HCT116 (cell line): Measurements from ENCODE around the gene CLIC5. TPM values are rescaled to one million over a fixed set of nuclear protein-coding genes. Genes with fewer than 3 reads are reported as not detected.

Source experiments
- ATAC-seq: fragments of 200-7000 bp; cut with Tn5 transposase; 2 replicates; pipeline ENCODE4 v1.9.1; 2020; ENCODE audit warnings: mild to moderate bottlenecking, moderate library complexity
- BruUV-seq: library from RNA; stranded (reverse); fragments of 400-500 nt; replicated peaks from 2 replicates; lab custom pipeline; 2021; lab: Mats Ljungman, UMichigan
- CTCF ChIA-PET: fragments of 300-600 bp; sonication (Branson Sonifier 250); formaldehyde crosslinking; loops from one replicate; lab custom pipeline; 2021; ENCODE audit warnings: antibody characterized with exemption; lab: Charles Lee
- POLR2A ChIA-PET: fragments of 300-600, 350-600 bp; sonication (Branson Sonifier 250); formaldehyde crosslinking; loops from one replicate; lab custom pipeline; 2021; ENCODE audit warnings: antibody characterized with exemption; lab: Charles Lee
- RAD21 ChIA-PET, 2 experiments: fragments of 300-600 bp; sonication (Branson Sonifier 250); formaldehyde crosslinking; loops; one replicate each; lab custom pipeline; 2023; ENCODE audit warnings: low total read pairs in 2 of 2; ENCODE audit not compliant: uncharacterized antibody in 2 of 2, unreplicated experiment in 2 of 2, low non-redundant PET in 1 of 2; lab: Charles Lee
- DNase-seq: peaks from one replicate; pipeline ENCODE4 v3.0.0-alpha.2; 2010; ENCODE audit warnings: low read depth, low spot score
- H2AFZ ChIP-seq: fragments of 200-600 bp; shearing (Covaris generic), sonication (generic); 2 replicates; pipeline ENCODE4 v1.6.1; 2017; ENCODE audit warnings: low read depth, mixed run types, mixed read lengths, antibody characterized with exemption, low read length; ENCODE audit not compliant: poor library complexity, severe bottlenecking
- H3K27ac ChIP-seq: 2 replicates; pipeline ENCODE4 v1.5.1; 2012; ENCODE audit warnings: low read depth, low read length
- H3K27me3 ChIP-seq: fragments of 200-600 bp; sonication (generic); 2 replicates; pipeline ENCODE4 v1.6.1; 2016; ENCODE audit warnings: mixed run types, low read length, mixed read lengths; ENCODE audit not compliant: insufficient read depth
- H3K36me3 ChIP-seq, 2 experiments: fragments of 200-500 bp in 1 of 2; fragments of 200-600 bp in 1 of 2; sonication (Bioruptor generic) in 1 of 2; sonication (generic) in 1 of 2; 2 replicates each; pipeline versions ENCODE4 v1.5.1 to v1.6.1; 2014 to 2016; ENCODE audit warnings: low read length in 2 of 2, inconsistent platforms in 1 of 2, mixed read lengths in 1 of 2, mixed run types in 1 of 2; ENCODE audit not compliant: insufficient read depth in 2 of 2, control insufficient read depth in 1 of 2
- H3K4me1 ChIP-seq, 2 experiments: fragments of 200-600 bp in 1 of 2; sonication (generic) in 1 of 2; 2 replicates each; pipeline versions ENCODE4 v1.5.1 to v1.6.1; 2012 to 2017; ENCODE audit warnings: low read length in 2 of 2, inconsistent platforms in 1 of 2, mild to moderate bottlenecking in 1 of 2, mixed read lengths in 1 of 2, mixed run types in 1 of 2, moderate library complexity in 1 of 2; ENCODE audit not compliant: insufficient read depth in 2 of 2, control insufficient read depth in 1 of 2
- H3K4me2 ChIP-seq: fragments of 200-600 bp; sonication (generic); 2 replicates; pipeline ENCODE4 v1.6.1; 2017; ENCODE audit warnings: mixed run types, low read length, mixed read lengths
- H3K4me3 ChIP-seq, 2 experiments: fragments of 200-600 bp in 1 of 2; sonication (generic) in 1 of 2; replicated peaks in 1 of 2; 2 replicates each; pipeline ENCODE4 v1.5.1; 2011 to 2016; ENCODE audit warnings: low read length in 2 of 2, control low read depth in 1 of 2, low read depth in 1 of 2, mild to moderate bottlenecking in 1 of 2, mixed read lengths in 1 of 2, mixed run types in 1 of 2
- H3K79me2 ChIP-seq: fragments of 200-600 bp; sonication (generic); 2 replicates; pipeline ENCODE4 v1.6.1; 2017; ENCODE audit warnings: mild to moderate bottlenecking, mixed run types, low read length, moderate library complexity, mixed read lengths; ENCODE audit not compliant: insufficient read depth
- H3K9ac ChIP-seq: fragments of 200-600 bp; sonication (generic); 2 replicates; pipeline ENCODE4 v1.6.1; 2016; ENCODE audit warnings: low read length, mixed read lengths
- H3K9me2 ChIP-seq: fragments of 200-600 bp; sonication (generic), shearing (Covaris generic); 2 replicates; pipeline ENCODE4 v1.6.1; 2017; ENCODE audit warnings: mixed run types, mild to moderate bottlenecking, moderate library complexity; ENCODE audit not compliant: insufficient read depth
- H3K9me3 ChIP-seq, 2 experiments: fragments of 200-500 bp in 1 of 2; fragments of 200-600 bp in 1 of 2; sonication (Bioruptor generic) in 1 of 2; sonication (generic) in 1 of 2; 2 replicates each; pipeline ENCODE4 v1.6.1; 2014 to 2017; ENCODE audit warnings: low read length in 2 of 2, mixed read lengths in 2 of 2, inconsistent platforms in 1 of 2, low read depth in 1 of 2, mild to moderate bottlenecking in 1 of 2, mixed run types in 1 of 2, moderate library complexity in 1 of 2; ENCODE audit not compliant: control insufficient read depth in 1 of 2, insufficient read depth in 1 of 2
- H4K20me1 ChIP-seq: fragments of 200-600 bp; sonication (generic), shearing (Covaris generic); 2 replicates; pipeline ENCODE4 v1.6.1; 2017; ENCODE audit warnings: mixed run types, mild to moderate bottlenecking, moderate library complexity; ENCODE audit not compliant: insufficient read depth
- ATF3 ChIP-seq: IDR thresholded peaks from 2 replicates; pipeline ENCODE4 v1.6.1; 2012
- CBX3 ChIP-seq: IDR thresholded peaks from 2 replicates; pipeline ENCODE4 v1.6.1; 2012; ENCODE audit warnings: low read depth
- CTCF ChIP-seq, 3 experiments: fragments of 200-600 bp in 1 of 3; sonication (generic) in 1 of 3; IDR thresholded peaks in 2 of 3; conservative IDR thresholded peaks in 1 of 3; 2 replicates each; pipeline ENCODE4 v1.5.1; 2012 to 2017; ENCODE audit warnings: low read depth in 2 of 3, low read length in 2 of 3, antibody characterized with exemption in 1 of 3, borderline replicate concordance in 1 of 3, control low read depth in 1 of 3, mild to moderate bottlenecking in 1 of 3, mixed read lengths in 1 of 3, mixed run types in 1 of 3, moderate library complexity in 1 of 3; ENCODE audit not compliant: insufficient read depth in 1 of 3
- EGR1 ChIP-seq: IDR thresholded peaks from 2 replicates; pipeline ENCODE4 v1.6.1; 2012; ENCODE audit warnings: low read depth
- ELF1 ChIP-seq: IDR thresholded peaks from 2 replicates; pipeline ENCODE4 v1.6.1; 2012; ENCODE audit warnings: low read depth, borderline replicate concordance
- EZH2 ChIP-seq: fragments of 200-600 bp; sonication (generic); IDR thresholded peaks from 2 replicates; pipeline ENCODE4 v1.6.1; 2017; ENCODE audit warnings: antibody characterized with exemption, mixed run types
- EZH2phosphoT487 ChIP-seq: fragments of 200-600 bp; IDR thresholded peaks from 2 replicates; pipeline ENCODE4 v1.6.1; 2018; ENCODE audit warnings: antibody characterized with exemption, borderline replicate concordance
- JUND ChIP-seq: IDR thresholded peaks from 2 replicates; pipeline ENCODE4 v1.6.1; 2012
- POLR2A ChIP-seq: IDR thresholded peaks from 2 replicates; pipeline ENCODE4 v1.7.0; 2011; ENCODE audit warnings: borderline replicate concordance; ENCODE audit not compliant: insufficient read depth, insufficient read length; ENCODE audit errors: extremely low read depth
- POLR2AphosphoS5 ChIP-seq: IDR thresholded peaks from 2 replicates; pipeline ENCODE4 v1.6.1; 2011; ENCODE audit warnings: mild to moderate bottlenecking, low read depth, low read length, moderate library complexity
- RAD21 ChIP-seq: IDR thresholded peaks from 2 replicates; pipeline ENCODE4 v1.6.1; 2012; ENCODE audit warnings: low read depth, mild to moderate bottlenecking
- REST ChIP-seq: IDR thresholded peaks from 2 replicates; pipeline ENCODE4 v1.6.1; 2012; ENCODE audit warnings: low read depth
- SP1 ChIP-seq: IDR thresholded peaks from 2 replicates; pipeline ENCODE4 v1.6.1; 2012; ENCODE audit warnings: low read depth
- SRF ChIP-seq: IDR thresholded peaks from 2 replicates; pipeline ENCODE4 v1.6.1; 2012; ENCODE audit warnings: low read depth
- TCF7L2 ChIP-seq: IDR thresholded peaks from 2 replicates; pipeline ENCODE4 v1.7.0; 2011; ENCODE audit warnings: borderline replicate concordance, inconsistent platforms; ENCODE audit not compliant: insufficient read depth, insufficient read length; ENCODE audit errors: extremely low read depth
- YY1 ChIP-seq: IDR thresholded peaks from 2 replicates; pipeline ENCODE4 v1.6.1; 2011; ENCODE audit warnings: low read length, low read depth, moderate library complexity, mild to moderate bottlenecking; ENCODE audit not compliant: insufficient replicate concordance; ENCODE audit errors: extremely low read depth
- ZBTB33 ChIP-seq: IDR thresholded peaks from 2 replicates; pipeline ENCODE4 v1.6.1; 2011; ENCODE audit warnings: mild to moderate bottlenecking, low read length, moderate library complexity; ENCODE audit not compliant: insufficient replicate concordance; ENCODE audit errors: extremely low read depth
- ZNF274 ChIP-seq: fragments of 200-500 bp; sonication (Bioruptor generic); IDR thresholded peaks from 2 replicates; pipeline ENCODE4 v1.6.1; 2014; ENCODE audit warnings: mild to moderate bottlenecking, low read depth, low read length, inconsistent platforms
- intact Hi-C: fragments of 100-400 bp; cut with micrococcal nuclease; formaldehyde crosslinking; loops from 2 replicates; pipeline ENCODE4 v1.10.0; 2022
- total RNA-seq: library from RNA; stranded (reverse); gene quantifications from one replicate; pipeline ENCODE4 v1.2.1, GENCODE V29; 2021; ENCODE audit not compliant: unreplicated experiment

CLIC5 gene
- total RNA-seq, 1 experiment from 2014 or later: 0.20 TPM

GRCh38 chr6:46000905-46001304, 14.8 kb downstream of the CLIC5 start (continued):
- no peak for TF ChIP-seq CTCF (IDR thresholded peaks at IDR 0.05 in 2 of 3, conservative IDR thresholded peaks at IDR 0.05 in 1 of 3; ENCODE audit: borderline replicate concordance in 1 of 3, insufficient read depth in 1 of 3, low read depth in 2 of 3, low read length in 2 of 3)

- intact Hi-C loops: no loop called here
- POLR2A ChIA-PET: no interaction called here
- Histone ChIP-seq H4K20me1 (no peaks in the 10 kb centered on the region), H3K9me2 (no peaks in the 10 kb centered on the region), H3K4me3 (no peak overlapping the region), H3K36me3 (no peaks in the 10 kb centered on the region), H2AFZ (no peak overlapping the region), H3K4me1 (no peaks in the 10 kb centered on the region), H3K27me3 (no peaks in the 10 kb centered on the region), H3K79me2 (no peaks in the 10 kb centered on the region), H3K9ac (no peak overlapping the region), H3K27ac (no peak overlapping the region), H3K9me3 (no peaks in the 10 kb centered on the region), H3K4me2 (no peak overlapping the region)
- no peak for ATAC-seq
- no TSS peak for BruUV-seq
- no peak for DNase-seq
- RAD21 ChIA-PET: no interaction called here
- CTCF ChIA-PET: no interaction called here
- TF ChIP-seq EGR1: no peak
- no peak for TF ChIP-seq REST
- no peak for TF ChIP-seq CBX3
- TF ChIP-seq ATF3: no peak
- TF ChIP-seq ELF1: no peak
- no peak for TF ChIP-seq POLR2AphosphoS5
- no peak for TF ChIP-seq JUND
- no peak for TF ChIP-seq TCF7L2
- TF ChIP-seq EZH2: no peak
- no peak for TF ChIP-seq RAD21
- TF ChIP-seq ZNF274: no peak
- TF ChIP-seq YY1: no peak
- TF ChIP-seq SRF: no peak
- TF ChIP-seq POLR2A: no peak
- TF ChIP-seq ZBTB33: no peak
- no peak for TF ChIP-seq SP1
- no peak for TF ChIP-seq EZH2phosphoT487
These were observed 17.1 kb downstream of the CLIC5 start for GRCh38 chr6:45998524-45998923.
